ENCODE data around the gene NXNL1.

Gene NXNL1

DNA sequence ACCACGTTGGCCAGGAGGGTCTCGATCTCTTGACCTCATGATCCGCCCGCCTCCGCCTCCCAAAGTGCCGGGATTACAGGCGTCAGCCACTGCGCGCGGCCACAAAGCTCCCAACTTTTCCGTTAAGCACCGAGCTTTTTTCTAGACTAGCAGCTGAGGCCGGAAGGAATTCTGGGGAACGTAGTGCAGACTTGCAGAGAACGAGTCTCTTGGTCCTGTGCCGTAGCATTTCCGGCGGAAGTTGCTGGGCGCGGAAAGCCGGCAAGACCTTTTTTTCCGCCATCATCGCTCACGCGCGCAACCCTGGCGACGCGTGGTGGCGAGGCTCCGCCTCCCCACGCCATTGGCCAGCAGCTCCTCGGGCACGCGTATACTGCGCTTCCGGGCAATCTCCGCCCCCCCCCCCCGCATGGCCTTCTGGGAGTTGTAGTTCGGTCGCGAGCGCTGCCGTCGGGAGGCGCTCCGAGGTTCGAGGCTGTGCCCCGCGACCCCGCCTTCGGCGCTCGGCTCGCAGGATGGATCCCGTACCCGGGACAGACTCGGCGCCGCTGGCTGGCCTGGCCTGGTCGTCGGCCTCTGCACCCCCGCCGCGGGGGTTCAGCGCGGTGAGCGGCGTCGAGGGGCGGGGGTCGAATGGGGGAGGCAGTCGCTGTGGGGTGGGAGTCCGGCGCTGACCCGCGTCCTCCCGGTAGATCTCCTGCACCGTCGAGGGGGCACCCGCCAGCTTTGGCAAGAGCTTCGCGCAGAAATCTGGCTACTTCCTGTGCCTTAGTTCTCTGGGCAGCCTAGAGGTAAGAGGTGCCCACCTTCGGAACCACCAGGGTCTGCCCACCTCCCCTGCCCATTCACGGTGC lies 40.9 kb downstream of the NXNL1 start, which contains the start of gene MVB12A:
TSS of gene MVB12A (plus strand) at position 427 of the 854 bp plus-strand sequence. CDS start at position 516, 89 bp downstream.
- peak; percentile 100 for DNase-seq (ENCODE audit: low read depth, low spot score)

DNA sequence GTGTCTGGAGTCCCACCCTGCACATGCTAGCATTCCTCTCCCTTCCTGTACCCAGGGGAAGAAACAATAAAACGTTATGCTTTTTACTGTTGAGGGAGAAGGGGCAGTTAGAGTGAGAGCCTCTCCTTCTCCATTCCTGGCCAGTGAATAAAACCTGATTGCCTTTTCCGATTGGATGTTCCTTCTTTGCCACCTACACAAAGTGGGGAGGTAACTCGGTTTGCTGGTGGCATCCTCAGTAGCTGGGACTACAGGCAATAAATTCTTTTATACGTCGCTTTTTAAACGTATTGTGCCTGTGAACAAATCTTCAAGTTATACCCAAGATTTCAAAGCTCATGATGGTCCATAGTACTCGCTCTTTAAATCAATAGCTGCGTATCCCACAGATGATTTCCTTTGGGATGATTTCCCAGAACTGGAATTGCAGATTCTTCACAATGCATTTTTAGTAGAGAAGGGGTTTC lies 41.5 kb downstream of the NXNL1 start:
- no peak for DNase-seq (ENCODE audit: low read depth, low spot score)

DNA sequence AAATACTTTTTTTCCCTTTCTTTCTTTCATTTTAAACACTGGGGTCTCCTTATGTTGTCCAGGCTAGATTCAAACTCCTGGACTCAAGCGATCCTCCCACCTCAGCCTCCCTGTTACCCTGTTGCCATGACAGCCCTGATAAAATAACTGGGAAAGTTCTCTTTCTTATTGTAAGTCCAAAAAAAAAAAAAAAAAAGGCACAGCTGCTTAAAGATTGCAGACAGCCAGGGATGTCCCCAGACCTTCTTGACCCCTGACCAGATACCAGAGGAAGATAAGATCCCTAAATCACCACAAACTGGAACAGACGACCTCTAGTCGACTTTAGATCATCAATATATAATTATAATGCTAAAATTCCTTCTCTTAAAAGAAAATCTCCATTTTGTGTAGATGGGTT lies 42.0 kb downstream of the NXNL1 start:
- no peak for DNase-seq (ENCODE audit: low read depth, low spot score)

DNA sequence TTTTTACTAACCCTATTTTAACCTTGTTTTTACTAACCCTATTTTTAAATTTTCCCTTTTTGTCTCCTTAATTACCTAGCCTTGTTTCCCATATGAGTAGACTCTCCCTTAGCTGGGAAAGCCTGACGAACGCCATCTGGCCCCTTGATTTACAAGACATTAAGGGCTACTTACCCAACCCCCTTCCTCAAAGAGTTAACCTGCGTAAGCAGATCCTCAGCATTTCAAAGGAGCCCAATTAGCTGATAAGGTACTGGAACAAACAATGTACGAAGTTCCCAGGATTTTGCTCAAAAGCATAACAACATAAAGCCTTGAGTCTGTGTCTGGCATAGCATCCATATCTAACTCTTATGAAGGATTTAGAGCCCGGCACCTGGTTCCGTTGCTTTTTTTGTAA lies 45.6 kb downstream of the NXNL1 start:
- no peak for DNase-seq (ENCODE audit: low read depth, low spot score)

DNA sequence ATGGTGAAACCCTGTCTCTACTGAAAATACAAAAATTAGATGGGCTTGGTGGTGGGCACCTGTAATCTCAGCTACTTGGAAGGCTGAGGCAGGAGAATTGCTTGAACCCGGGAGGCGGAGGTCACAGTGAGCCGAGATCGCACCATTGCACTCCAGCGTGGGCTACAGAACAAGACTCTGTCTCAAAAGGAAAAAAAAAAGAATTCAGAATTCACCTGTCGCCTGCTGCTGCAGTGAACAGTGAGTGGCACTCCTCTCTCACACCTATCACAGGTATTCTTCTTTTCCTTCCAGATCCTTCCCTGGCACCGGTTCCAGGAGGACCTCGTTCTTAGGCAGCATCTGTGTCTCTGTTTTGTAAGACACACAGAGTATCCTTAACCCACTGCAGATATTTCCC lies 46.6 kb downstream of the NXNL1 start:
- DNase-seq (ENCODE audit: low read depth, low spot score) = no peak

DNA sequence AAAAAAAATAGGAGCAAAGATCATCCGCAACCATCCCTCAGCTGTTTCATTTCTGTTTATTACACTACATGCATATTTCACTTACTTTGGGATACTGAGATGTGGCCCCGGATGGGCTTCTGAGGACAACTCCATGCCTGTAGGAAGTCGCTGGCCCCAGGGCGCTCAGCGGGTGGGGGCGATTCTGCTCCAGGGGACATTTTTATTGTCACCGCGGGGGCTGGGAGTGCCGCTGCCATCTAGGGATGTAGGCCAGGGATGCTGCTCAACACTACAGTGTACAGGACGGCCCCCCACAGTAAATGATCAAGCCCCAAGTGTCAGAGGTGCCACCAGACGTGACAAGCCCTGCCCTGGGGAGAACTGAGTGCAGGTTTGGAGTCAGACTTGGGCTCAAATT lies 48.9 kb downstream of the NXNL1 start:
- DNase-seq (ENCODE audit: low read depth, low spot score) = no peak

DNA sequence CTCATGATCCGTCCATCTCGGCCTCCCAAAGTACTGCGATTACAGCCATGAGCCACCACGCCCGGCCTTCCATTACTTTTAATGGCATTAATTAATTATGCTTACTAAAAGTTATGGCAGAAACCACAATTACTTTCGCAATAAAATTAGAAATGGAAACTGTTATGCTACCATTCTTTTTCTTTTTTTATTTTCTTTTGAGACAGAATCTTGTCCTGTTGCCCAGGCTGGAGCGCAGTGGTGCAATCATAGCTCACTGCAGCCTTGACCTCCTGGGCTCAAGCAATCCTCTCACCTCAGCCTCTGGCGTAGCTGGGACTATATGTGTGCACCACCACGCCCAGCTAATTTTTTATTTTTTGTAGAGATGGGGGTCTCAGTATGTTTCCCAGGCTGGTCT lies 50.7 kb downstream of the NXNL1 start:
- DNase-seq (ENCODE audit: low read depth, low spot score) = no peak

DNA sequence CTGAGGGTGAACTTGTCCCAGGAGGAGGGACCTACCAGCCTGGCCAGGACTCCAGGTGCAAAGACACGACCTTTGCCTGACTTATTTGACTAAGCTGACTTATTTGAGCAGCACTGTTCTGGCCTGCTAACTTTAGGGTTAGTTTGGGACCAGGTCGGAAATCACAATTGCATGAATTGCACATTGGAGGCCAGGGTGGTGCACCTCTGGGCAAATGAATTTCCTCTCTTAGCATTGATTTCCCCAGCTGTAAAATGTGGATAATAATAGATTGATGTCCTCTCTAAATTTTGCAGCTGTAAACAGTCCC lies 53.9 kb downstream of the NXNL1 start:
- no peak for DNase-seq (ENCODE audit: low read depth, low spot score)

DNA sequence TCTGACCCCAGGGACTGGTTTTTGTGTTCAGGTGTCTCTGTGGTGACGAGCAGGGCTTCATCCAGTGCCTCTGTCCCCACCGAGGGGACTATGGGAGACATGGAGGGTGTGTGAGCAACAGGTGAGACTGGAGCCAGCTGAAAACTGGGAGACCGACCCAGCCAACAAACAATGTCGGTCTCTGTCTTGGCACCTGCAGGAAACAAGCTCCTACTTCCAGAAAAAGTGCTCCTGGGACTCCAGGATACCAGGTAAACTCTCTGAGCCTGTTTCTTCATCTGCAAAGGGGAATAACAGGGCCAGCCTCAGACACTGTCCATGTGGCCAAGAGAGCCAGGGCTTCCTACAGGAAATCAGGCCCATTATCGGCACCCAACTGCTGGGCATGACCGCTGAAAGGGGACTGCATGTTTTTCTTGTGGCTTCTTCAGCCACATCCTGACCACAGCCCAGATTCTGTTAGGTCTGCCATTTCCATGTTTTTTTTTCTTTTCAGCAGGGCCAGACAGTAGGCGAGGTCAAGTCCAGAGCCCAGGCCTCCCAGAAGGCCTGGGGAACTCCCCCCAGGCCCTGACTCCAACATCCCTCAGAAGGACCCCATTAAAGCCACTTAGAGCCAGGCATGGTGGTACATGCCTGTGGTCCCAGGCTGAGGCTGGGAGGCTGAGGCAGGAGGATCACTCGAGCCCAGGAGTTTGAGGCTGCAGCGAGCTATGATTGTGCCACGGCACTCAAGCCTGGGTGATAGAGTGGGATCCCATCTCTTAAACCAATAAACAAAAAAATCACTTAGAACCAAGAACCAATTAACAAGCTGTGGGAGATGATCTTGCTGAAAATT lies 54.5 kb downstream of the NXNL1 start:
- peak; percentile 84 for DNase-seq (ENCODE audit: low read depth, low spot score)

Data from astrocyte of the hippocampus (primary cell).